ENCODE results near the gene GSK3B. TPM values are rescaled to one million over a fixed set of nuclear protein-coding genes. Genes with fewer than 3 reads are reported as not detected.

GSK3B gene
- total and polyA plus RNA-seq, 2 donors (not counting 3 experiments of a cell fraction or from before 2014, with no cell fraction given): 22.1 to 50.1 TPM

DNA sequence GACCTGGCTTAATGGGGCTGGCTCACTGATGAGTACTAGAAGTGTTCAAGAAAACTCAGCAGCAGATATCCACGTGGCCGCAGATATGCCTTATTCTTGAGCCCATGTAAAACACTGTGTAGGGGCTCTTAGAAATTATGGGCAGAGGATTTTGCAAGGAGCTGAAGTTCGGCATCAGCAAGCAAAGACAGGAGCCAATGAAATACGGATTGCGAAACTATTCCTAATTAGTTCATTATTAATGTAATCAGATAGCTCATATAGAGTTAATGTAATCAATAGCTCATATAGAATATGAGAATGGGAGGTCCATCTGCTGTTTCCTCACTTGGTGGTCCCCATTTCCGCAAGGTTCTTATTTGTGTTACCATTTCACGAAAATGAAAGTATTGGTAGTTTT is 9.0 kb upstream of the GSK3B start:
- Histone ChIP-seq H3K9me3 (replicated peaks; ENCODE audit: control insufficient read depth, insufficient read depth, low read length) (no peaks in the 10 kb centered on the region), H3K4me1 (ENCODE audit: control insufficient read depth, extremely low read depth, insufficient read depth, low read length) (no peaks in the 10 kb centered on the region), H3K9me1 (replicated peaks; ENCODE audit: control insufficient read depth, extremely low read depth, insufficient read depth, low read length) (no peaks in the 10 kb centered on the region), H3K4me3 (replicated peaks in 1 of 3; ENCODE audit: insufficient read depth in 1 of 3, low read depth in 1 of 3, low read length in 3 of 3) (no peak overlapping the region), H4K20me1 (replicated peaks; ENCODE audit: control insufficient read depth, extremely low read depth, insufficient read depth, low read length) (no peaks in the 10 kb centered on the region), H3K79me2 (ENCODE audit: control insufficient read depth, insufficient read depth, low read length) (no peaks in the 10 kb centered on the region), H3K36me3 (ENCODE audit: control insufficient read depth in 2 of 2, extremely low read depth in 1 of 2, insufficient read depth in 2 of 2, low read length in 2 of 2) (no peaks in the 10 kb centered on the region), H3K27ac (ENCODE audit: insufficient read depth, low read depth, low read length) (no peak overlapping the region), H3K4me2 (ENCODE audit: insufficient read depth, low read length) (no peak overlapping the region), H2AFZ (ENCODE audit: low read depth, low read length) (no peak overlapping the region), H3K9ac (replicated peaks; ENCODE audit: extremely low read depth, insufficient read depth, low read length) (no peak overlapping the region), H3K27me3 (ENCODE audit: control insufficient read depth in 2 of 2, insufficient read depth in 2 of 2, low read length in 2 of 2) (no peaks in the 10 kb centered on the region)
- FAIRE-seq: no peak
- no peak for TF ChIP-seq MYC (IDR thresholded peaks at IDR 0.05; ENCODE audit: low read depth, low read length)
- no peak for TF ChIP-seq EZH2 (IDR thresholded peaks at IDR 0.05; ENCODE audit: borderline replicate concordance, low read depth, low read length, severe bottlenecking)
- TF ChIP-seq FOS (IDR thresholded peaks at IDR 0.05; ENCODE audit: borderline replicate concordance, insufficient read depth, low read length): no peak
- no peak for TF ChIP-seq GATA2 (IDR thresholded peaks at IDR 0.05; ENCODE audit: insufficient read depth, insufficient read length, low read depth, low read length)
- no peak for TF ChIP-seq JUN (IDR thresholded peaks at IDR 0.05; ENCODE audit: borderline replicate concordance, insufficient read depth, insufficient read length, low read depth)
- TF ChIP-seq, protein P1, sequence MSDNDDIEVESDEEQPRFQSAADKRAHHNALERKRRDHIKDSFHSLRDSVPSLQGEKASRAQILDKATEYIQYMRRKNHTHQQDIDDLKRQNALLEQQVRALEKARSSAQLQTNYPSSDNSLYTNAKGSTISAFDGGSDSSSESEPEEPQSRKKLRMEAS (IDR thresholded peaks at IDR 0.05; ENCODE audit: insufficient read depth, insufficient read length): no peak
- TF ChIP-seq, protein P2, sequence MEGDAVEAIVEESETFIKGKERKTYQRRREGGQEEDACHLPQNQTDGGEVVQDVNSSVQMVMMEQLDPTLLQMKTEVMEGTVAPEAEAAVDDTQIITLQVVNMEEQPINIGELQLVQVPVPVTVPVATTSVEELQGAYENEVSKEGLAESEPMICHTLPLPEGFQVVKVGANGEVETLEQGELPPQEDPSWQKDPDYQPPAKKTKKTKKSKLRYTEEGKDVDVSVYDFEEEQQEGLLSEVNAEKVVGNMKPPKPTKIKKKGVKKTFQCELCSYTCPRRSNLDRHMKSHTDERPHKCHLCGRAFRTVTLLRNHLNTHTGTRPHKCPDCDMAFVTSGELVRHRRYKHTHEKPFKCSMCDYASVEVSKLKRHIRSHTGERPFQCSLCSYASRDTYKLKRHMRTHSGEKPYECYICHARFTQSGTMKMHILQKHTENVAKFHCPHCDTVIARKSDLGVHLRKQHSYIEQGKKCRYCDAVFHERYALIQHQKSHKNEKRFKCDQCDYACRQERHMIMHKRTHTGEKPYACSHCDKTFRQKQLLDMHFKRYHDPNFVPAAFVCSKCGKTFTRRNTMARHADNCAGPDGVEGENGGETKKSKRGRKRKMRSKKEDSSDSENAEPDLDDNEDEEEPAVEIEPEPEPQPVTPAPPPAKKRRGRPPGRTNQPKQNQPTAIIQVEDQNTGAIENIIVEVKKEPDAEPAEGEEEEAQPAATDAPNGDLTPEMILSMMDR (IDR thresholded peaks at IDR 0.05; ENCODE audit: extremely low read depth in 1 of 2, insufficient read depth in 1 of 2, low read depth in 1 of 2, low read length in 2 of 2): no peak
- no peak for TF ChIP-seq POLR2AphosphoS5 (IDR thresholded peaks at IDR 0.05; ENCODE audit: insufficient read depth, low read depth, low read length)
- no peak for TF ChIP-seq POLR2A (IDR thresholded peaks at IDR 0.05; ENCODE audit: low read depth, low read length)
- intact Hi-C loops (cut with micrococcal nuclease): no loop called here
- ChIA-PET CTCF (no interaction called here), POLR2A (no interaction called here)
- BruUV-seq (replicated peaks): no TSS peak
- DNase-seq (ENCODE audit: low read depth, low spot score): no peak
- dilution Hi-C loops (cut with MboI; ENCODE audit: extremely low pct_ligation_motif_present, low sequenced_read_pairs): no loop called here
